ENCODE measurements around the gene CLDN24. TPM values are rescaled to one million over a fixed set of nuclear protein-coding genes. Genes with fewer than 3 reads are reported as not detected.

The CLDN24 gene
- total and polyA plus RNA-seq, 2 donors (not counting 1 experiment from before 2014, with no cell fraction given), result not detected

- H2AFZ ChIP-seq (ENCODE audit: low read length), result no peak overlapping the region
- no peak overlapping the region for H3K27ac ChIP-seq (ENCODE audit: insufficient read depth, low read length)
- no peak for TF ChIP-seq EZH2 (IDR thresholded peaks at IDR 0.05; ENCODE audit: low read length, missing control alignments)
- TF ChIP-seq CTCF (conservative IDR thresholded peaks at IDR 0.05 in 1 of 2, IDR thresholded peaks at IDR 0.05 in 1 of 2; ENCODE audit: low read depth in 1 of 2, low read length in 2 of 2), result no peak
- no peaks in the 10 kb centered on the region for H3K27me3 ChIP-seq (ENCODE audit: control insufficient read depth, insufficient read depth, low read length)
- H3K36me3 ChIP-seq (ENCODE audit: control insufficient read depth, insufficient read depth, low read length), result no peaks in the 10 kb centered on the region
- no peaks in the 10 kb centered on the region for H3K9me3 ChIP-seq (ENCODE audit: control insufficient read depth, insufficient read depth, low read depth, low read length)
- H3K9ac ChIP-seq (ENCODE audit: insufficient read depth, low read length), result no peak overlapping the region
- H3K4me1 ChIP-seq (ENCODE audit: control insufficient read depth, extremely low read depth, insufficient read depth, low read length), result no peaks in the 10 kb centered on the region
- no peaks in the 10 kb centered on the region for H4K20me1 ChIP-seq (ENCODE audit: control insufficient read depth, extremely low read depth, insufficient read depth, low read length)
- no peak overlapping the region for H3K4me3 ChIP-seq (replicated peaks in 1 of 4; ENCODE audit: control extremely low read depth in 1 of 4, insufficient read depth in 1 of 4, low read depth in 3 of 4, low read length in 4 of 4)
- no peak for DNase-seq (ENCODE audit: low read depth in 2 of 2)
- no peaks in the 10 kb centered on the region for H3K79me2 ChIP-seq (ENCODE audit: control insufficient read depth, insufficient read depth, low read length)
- no peak overlapping the region for H3K4me2 ChIP-seq (ENCODE audit: extremely low read depth, insufficient read depth, low read length)
Observed at GRCh38 chr4:183297675-183298074, 24.6 kb downstream of the CLDN24 start.

GRCh38 chr4:183295711-183296110 lies 26.5 kb downstream of the CLDN24 start:
- TF ChIP-seq EZH2 (IDR thresholded peaks at IDR 0.05; ENCODE audit: low read length, missing control alignments) (no peak), CTCF (conservative IDR thresholded peaks at IDR 0.05 in 1 of 2, IDR thresholded peaks at IDR 0.05 in 1 of 2; ENCODE audit: low read depth in 1 of 2, low read length in 2 of 2) (no peak)
- H3K9me3 ChIP-seq (ENCODE audit: control insufficient read depth, insufficient read depth, low read depth, low read length), result no peaks in the 10 kb centered on the region
- no peak overlapping the region for H3K4me3 ChIP-seq (replicated peaks in 1 of 4; ENCODE audit: control extremely low read depth in 1 of 4, insufficient read depth in 1 of 4, low read depth in 3 of 4, low read length in 4 of 4)
- no peak overlapping the region for H3K9ac ChIP-seq (ENCODE audit: insufficient read depth, low read length)
- no peak for DNase-seq (ENCODE audit: low read depth in 2 of 2)
- H3K4me2 ChIP-seq (ENCODE audit: extremely low read depth, insufficient read depth, low read length), result no peak overlapping the region
- H4K20me1 ChIP-seq (ENCODE audit: control insufficient read depth, extremely low read depth, insufficient read depth, low read length), result no peaks in the 10 kb centered on the region
- H2AFZ ChIP-seq (ENCODE audit: low read length), result no peak overlapping the region
- no peaks in the 10 kb centered on the region for H3K27me3 ChIP-seq (ENCODE audit: control insufficient read depth, insufficient read depth, low read length)
- no peaks in the 10 kb centered on the region for H3K4me1 ChIP-seq (ENCODE audit: control insufficient read depth, extremely low read depth, insufficient read depth, low read length)
- no peaks in the 10 kb centered on the region for H3K79me2 ChIP-seq (ENCODE audit: control insufficient read depth, insufficient read depth, low read length)
- no peak overlapping the region for H3K27ac ChIP-seq (ENCODE audit: insufficient read depth, low read length)
- peaks cover 3% of the 10 kb centered on the region for H3K36me3 ChIP-seq (ENCODE audit: control insufficient read depth, insufficient read depth, low read length)

GRCh38 chr4:183291070-183291469 lies 31.2 kb downstream of the CLDN24 start:
- H3K27ac ChIP-seq (ENCODE audit: insufficient read depth, low read length), result no peak overlapping the region
- no peaks in the 10 kb centered on the region for H3K9me3 ChIP-seq (ENCODE audit: control insufficient read depth, insufficient read depth, low read depth, low read length)
- no peaks in the 10 kb centered on the region for H4K20me1 ChIP-seq (ENCODE audit: control insufficient read depth, extremely low read depth, insufficient read depth, low read length)
- TF ChIP-seq EZH2 (IDR thresholded peaks at IDR 0.05; ENCODE audit: low read length, missing control alignments), result no peak
- no peak for TF ChIP-seq CTCF (conservative IDR thresholded peaks at IDR 0.05 in 1 of 2, IDR thresholded peaks at IDR 0.05 in 1 of 2; ENCODE audit: low read depth in 1 of 2, low read length in 2 of 2)
- H3K4me1 ChIP-seq (ENCODE audit: control insufficient read depth, extremely low read depth, insufficient read depth, low read length), result no peaks in the 10 kb centered on the region
- H3K79me2 ChIP-seq (ENCODE audit: control insufficient read depth, insufficient read depth, low read length), result no peaks in the 10 kb centered on the region
- H3K27me3 ChIP-seq (ENCODE audit: control insufficient read depth, insufficient read depth, low read length), result no peaks in the 10 kb centered on the region
- H3K9ac ChIP-seq (ENCODE audit: insufficient read depth, low read length), result no peak overlapping the region
- DNase-seq (ENCODE audit: low read depth in 2 of 2), result no peak
- H3K36me3 ChIP-seq (ENCODE audit: control insufficient read depth, insufficient read depth, low read length), result peaks cover 18% of the 10 kb centered on the region
- H3K4me3 ChIP-seq (replicated peaks in 1 of 4; ENCODE audit: control extremely low read depth in 1 of 4, insufficient read depth in 1 of 4, low read depth in 3 of 4, low read length in 4 of 4), result no peak overlapping the region
- H3K4me2 ChIP-seq (ENCODE audit: extremely low read depth, insufficient read depth, low read length), result no peak overlapping the region
- H2AFZ ChIP-seq (ENCODE audit: low read length), result no peak overlapping the region
